ENCODE measurements around the gene TTC19. TPM values are rescaled to one million over a fixed set of nuclear protein-coding genes. Genes with fewer than 3 reads are reported as not detected.

TTC19 gene
- total and polyA plus RNA-seq, 2 experiments from 2014 or later: 30.3 to 93.5 TPM

DNA sequence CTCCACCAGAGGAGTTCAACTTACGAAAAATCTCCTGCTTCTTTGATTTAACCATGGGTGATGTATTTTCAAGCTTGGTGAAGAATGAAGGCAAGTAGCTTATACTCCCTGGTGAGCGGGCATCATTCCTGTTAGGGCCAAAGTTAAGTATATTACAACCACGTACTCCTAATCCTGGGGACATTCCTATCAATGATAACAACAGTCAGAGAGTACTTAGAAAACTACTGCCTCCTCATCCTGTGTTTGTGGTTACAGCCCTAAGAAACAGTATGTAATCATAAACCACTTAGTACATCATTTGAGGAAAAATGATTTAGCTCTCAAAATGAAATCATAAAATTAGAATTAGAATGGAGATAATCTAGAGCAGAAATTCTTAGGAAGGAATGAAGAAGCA, 47.3 kb downstream of the TTC19 start (continued):
- TF ChIP-seq STAT1 (IDR thresholded peaks at IDR 0.05; ENCODE audit: unreplicated experiment) (no peak), EZH2 (IDR thresholded peaks at IDR 0.05; ENCODE audit: low read depth, unreplicated experiment) (no peak), EZH2phosphoT487 (IDR thresholded peaks at IDR 0.05; ENCODE audit: unreplicated experiment) (no peak), ZNF331 (CRISPR knock-in tag; IDR thresholded peaks at IDR 0.05; ENCODE audit: low read depth) (no peak)
- TF ChIP-seq, protein P1, sequence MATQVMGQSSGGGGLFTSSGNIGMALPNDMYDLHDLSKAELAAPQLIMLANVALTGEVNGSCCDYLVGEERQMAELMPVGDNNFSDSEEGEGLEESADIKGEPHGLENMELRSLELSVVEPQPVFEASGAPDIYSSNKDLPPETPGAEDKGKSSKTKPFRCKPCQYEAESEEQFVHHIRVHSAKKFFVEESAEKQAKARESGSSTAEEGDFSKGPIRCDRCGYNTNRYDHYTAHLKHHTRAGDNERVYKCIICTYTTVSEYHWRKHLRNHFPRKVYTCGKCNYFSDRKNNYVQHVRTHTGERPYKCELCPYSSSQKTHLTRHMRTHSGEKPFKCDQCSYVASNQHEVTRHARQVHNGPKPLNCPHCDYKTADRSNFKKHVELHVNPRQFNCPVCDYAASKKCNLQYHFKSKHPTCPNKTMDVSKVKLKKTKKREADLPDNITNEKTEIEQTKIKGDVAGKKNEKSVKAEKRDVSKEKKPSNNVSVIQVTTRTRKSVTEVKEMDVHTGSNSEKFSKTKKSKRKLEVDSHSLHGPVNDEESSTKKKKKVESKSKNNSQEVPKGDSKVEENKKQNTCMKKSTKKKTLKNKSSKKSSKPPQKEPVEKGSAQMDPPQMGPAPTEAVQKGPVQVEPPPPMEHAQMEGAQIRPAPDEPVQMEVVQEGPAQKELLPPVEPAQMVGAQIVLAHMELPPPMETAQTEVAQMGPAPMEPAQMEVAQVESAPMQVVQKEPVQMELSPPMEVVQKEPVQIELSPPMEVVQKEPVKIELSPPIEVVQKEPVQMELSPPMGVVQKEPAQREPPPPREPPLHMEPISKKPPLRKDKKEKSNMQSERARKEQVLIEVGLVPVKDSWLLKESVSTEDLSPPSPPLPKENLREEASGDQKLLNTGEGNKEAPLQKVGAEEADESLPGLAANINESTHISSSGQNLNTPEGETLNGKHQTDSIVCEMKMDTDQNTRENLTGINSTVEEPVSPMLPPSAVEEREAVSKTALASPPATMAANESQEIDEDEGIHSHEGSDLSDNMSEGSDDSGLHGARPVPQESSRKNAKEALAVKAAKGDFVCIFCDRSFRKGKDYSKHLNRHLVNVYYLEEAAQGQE (IDR thresholded peaks at IDR 0.05; ENCODE audit: unreplicated experiment): no peak

DNA sequence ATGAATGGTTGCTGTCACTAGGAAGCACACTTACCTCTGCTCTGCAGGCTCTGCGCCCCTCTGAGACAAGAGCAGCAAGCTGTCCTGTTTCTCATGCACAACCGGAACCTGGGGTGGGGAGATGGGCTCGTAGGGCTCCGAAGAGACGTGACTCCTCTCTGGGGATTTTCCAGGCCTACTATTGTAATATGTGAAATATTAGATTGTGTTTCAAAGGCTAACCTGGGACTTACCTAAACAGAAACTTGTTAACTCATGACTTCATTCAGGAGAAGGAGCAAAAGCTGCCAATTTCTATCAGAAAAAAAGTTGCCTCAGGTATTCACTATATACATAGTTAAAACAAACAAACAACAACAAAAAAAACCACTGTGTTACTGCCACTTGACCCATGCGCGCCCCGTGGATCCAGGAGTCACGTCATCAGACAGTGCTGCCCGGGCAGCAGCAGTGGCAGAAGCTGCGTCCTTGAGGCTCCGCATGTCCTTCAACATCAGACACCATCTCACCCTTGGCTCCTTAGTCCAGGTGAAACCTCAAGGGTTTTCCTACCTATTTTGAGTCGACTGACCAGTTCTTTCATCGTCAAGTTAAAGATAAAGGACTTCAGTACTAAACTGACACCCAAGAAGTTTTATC, 49.3 kb downstream of the TTC19 start:
- Histone ChIP-seq H4K20me1 (replicated peaks; ENCODE audit: insufficient read depth) (peaks cover 7% of the 10 kb centered on the region), H3K4me2 (no peak overlapping the region), H3K36me3 (ENCODE audit: insufficient read depth) (peaks cover 13% of the 10 kb centered on the region), H3F3A (replicated peaks; ENCODE audit: low read depth) (no peaks in the 10 kb centered on the region), H3K27me3 (ENCODE audit: insufficient read depth) (no peaks in the 10 kb centered on the region), H3K4me1 (ENCODE audit: insufficient read depth) (peaks cover 8% of the 10 kb centered on the region), H3K79me2 (replicated peaks; ENCODE audit: insufficient read depth) (peaks cover 19% of the 10 kb centered on the region), H2AFZ (no peak overlapping the region), H3K9me2 (ENCODE audit: insufficient read depth) (no peaks in the 10 kb centered on the region), H3K27ac (ENCODE audit: low read depth) (no peak overlapping the region), H3K4me3 (no peak overlapping the region)
- Mint-ChIP-seq H3K27ac (no peak overlapping the region), H3K27me3 (ENCODE audit: insufficient read depth, low read depth, poor library complexity) (no peaks in the 10 kb centered on the region), H3K36me3 (ENCODE audit: low read depth) (peaks cover 42% of the 10 kb centered on the region), H3K4me1 (peaks cover 12% of the 10 kb centered on the region), H3K9me3 (no peaks in the 10 kb centered on the region; the same call in 2 of the 3 replicates), H3K4me3 (no peak overlapping the region)
- DNase-seq (ENCODE audit: low spot score) (no peak), ATAC-seq (no peak)
- TF ChIP-seq, protein P2, sequence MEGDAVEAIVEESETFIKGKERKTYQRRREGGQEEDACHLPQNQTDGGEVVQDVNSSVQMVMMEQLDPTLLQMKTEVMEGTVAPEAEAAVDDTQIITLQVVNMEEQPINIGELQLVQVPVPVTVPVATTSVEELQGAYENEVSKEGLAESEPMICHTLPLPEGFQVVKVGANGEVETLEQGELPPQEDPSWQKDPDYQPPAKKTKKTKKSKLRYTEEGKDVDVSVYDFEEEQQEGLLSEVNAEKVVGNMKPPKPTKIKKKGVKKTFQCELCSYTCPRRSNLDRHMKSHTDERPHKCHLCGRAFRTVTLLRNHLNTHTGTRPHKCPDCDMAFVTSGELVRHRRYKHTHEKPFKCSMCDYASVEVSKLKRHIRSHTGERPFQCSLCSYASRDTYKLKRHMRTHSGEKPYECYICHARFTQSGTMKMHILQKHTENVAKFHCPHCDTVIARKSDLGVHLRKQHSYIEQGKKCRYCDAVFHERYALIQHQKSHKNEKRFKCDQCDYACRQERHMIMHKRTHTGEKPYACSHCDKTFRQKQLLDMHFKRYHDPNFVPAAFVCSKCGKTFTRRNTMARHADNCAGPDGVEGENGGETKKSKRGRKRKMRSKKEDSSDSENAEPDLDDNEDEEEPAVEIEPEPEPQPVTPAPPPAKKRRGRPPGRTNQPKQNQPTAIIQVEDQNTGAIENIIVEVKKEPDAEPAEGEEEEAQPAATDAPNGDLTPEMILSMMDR (conservative IDR thresholded peaks at IDR 0.05; ENCODE audit: low read depth in 2 of 2): no peak
- TF ChIP-seq EZH2phosphoT487 (IDR thresholded peaks at IDR 0.05; ENCODE audit: unreplicated experiment): no peak
- no peak for TF ChIP-seq POLR2AphosphoS5 (IDR thresholded peaks at IDR 0.05; ENCODE audit: low read depth)
- TF ChIP-seq, protein P3, sequence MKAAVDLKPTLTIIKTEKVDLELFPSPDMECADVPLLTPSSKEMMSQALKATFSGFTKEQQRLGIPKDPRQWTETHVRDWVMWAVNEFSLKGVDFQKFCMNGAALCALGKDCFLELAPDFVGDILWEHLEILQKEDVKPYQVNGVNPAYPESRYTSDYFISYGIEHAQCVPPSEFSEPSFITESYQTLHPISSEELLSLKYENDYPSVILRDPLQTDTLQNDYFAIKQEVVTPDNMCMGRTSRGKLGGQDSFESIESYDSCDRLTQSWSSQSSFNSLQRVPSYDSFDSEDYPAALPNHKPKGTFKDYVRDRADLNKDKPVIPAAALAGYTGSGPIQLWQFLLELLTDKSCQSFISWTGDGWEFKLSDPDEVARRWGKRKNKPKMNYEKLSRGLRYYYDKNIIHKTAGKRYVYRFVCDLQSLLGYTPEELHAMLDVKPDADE (IDR thresholded peaks at IDR 0.05): no peak
- TF ChIP-seq ZNF114 (CRISPR knock-in tag; IDR thresholded peaks at IDR 0.05): no peak
- no peak for TF ChIP-seq EZH2 (IDR thresholded peaks at IDR 0.05; ENCODE audit: low read depth, unreplicated experiment)
- TF ChIP-seq JUNB (IDR thresholded peaks at IDR 0.05; ENCODE audit: unreplicated experiment): no peak
- TF ChIP-seq STAT1 (IDR thresholded peaks at IDR 0.05; ENCODE audit: unreplicated experiment): no peak
- TF ChIP-seq ZNF331 (CRISPR knock-in tag; IDR thresholded peaks at IDR 0.05; ENCODE audit: low read depth): no peak
- no peak for TF ChIP-seq NANOG (IDR thresholded peaks at IDR 0.05; ENCODE audit: borderline replicate concordance)
- TF ChIP-seq CREB1 (CRISPR knock-in tag; IDR thresholded peaks at IDR 0.05; ENCODE audit: low read depth): no peak
